SK-N-MC (cell line): Measurements from ENCODE around the gene SLC39A12.

Source experiments
- DNase-seq: peaks from one replicate; pipeline ENCODE4 v3.0.0-alpha.2; 2011; ENCODE audit warnings: low read depth, low spot score
- H3K27ac ChIP-seq: fragments of 200-600 bp; sonication (generic); 2 replicates; pipeline ENCODE4 v1.5.1; 2016; ENCODE audit warnings: mixed run types
- H3K36me3 ChIP-seq: fragments of 200-600 bp; sonication (generic); 2 replicates; pipeline ENCODE4 v1.6.1; 2017; ENCODE audit warnings: antibody characterized with exemption, low read length, mixed read lengths; ENCODE audit not compliant: insufficient read depth
- H3K4me3 ChIP-seq: fragments of 200-600 bp; sonication (generic); 2 replicates; pipeline ENCODE4 v1.5.1; 2016
- H3K9ac ChIP-seq: fragments of 200-600 bp; sonication (generic); 2 replicates; pipeline ENCODE4 v1.8.0; 2017; ENCODE audit warnings: mixed run types, mixed read lengths; ENCODE audit not compliant: insufficient read length
- H3K9me3 ChIP-seq: fragments of 200-600 bp; sonication (generic); 2 replicates; pipeline ENCODE4 v1.6.1; 2017; ENCODE audit warnings: low read depth, mild to moderate bottlenecking, antibody characterized with exemption, low read length, moderate library complexity, mixed read lengths
- EZH2 ChIP-seq: fragments of 200-600 bp; sonication (generic); IDR thresholded peaks from one replicate; pipeline ENCODE4 v1.6.1; 2017; ENCODE audit warnings: antibody characterized with exemption
- FOXP2 ChIP-seq: optimal IDR thresholded peaks from 2 replicates; pipeline ENCODE3; 2011; ENCODE audit warnings: mild to moderate bottlenecking, moderate library complexity; ENCODE audit not compliant: insufficient read depth; ENCODE audit errors: extremely low read length, control extremely low read depth
- POLR2AphosphoS5 ChIP-seq: IDR thresholded peaks from 2 replicates; pipeline ENCODE4 v1.6.1; 2012; ENCODE audit warnings: mild to moderate bottlenecking, low read depth, low read length, borderline replicate concordance

The SLC39A12 gene

GRCh38 chr10:18010050-18010449 is 58.3 kb downstream of the SLC39A12 start:
- no peak overlapping the region for H3K9ac ChIP-seq
- no peak for DNase-seq
- H3K27ac ChIP-seq = no peak overlapping the region
- TF ChIP-seq EZH2 (no peak), FOXP2 (no peak), POLR2AphosphoS5 (no peak)
- no peaks in the 10 kb centered on the region for H3K36me3 ChIP-seq
- no peak overlapping the region for H3K4me3 ChIP-seq
- H3K9me3 ChIP-seq = no peaks in the 10 kb centered on the region

GRCh38 chr10:18020523-18020922 is 68.8 kb downstream of the SLC39A12 start:
- DNase-seq = no peak
- no peak overlapping the region for H3K4me3 ChIP-seq
- H3K9me3 ChIP-seq = no peaks in the 10 kb centered on the region
- H3K27ac ChIP-seq = no peak overlapping the region
- TF ChIP-seq FOXP2 (no peak), POLR2AphosphoS5 (no peak), EZH2 (no peak)
- H3K9ac ChIP-seq = no peak overlapping the region
- no peaks in the 10 kb centered on the region for H3K36me3 ChIP-seq

- H3K36me3 ChIP-seq = no peaks in the 10 kb centered on the region
- DNase-seq = no peak
- H3K9me3 ChIP-seq = no peaks in the 10 kb centered on the region
- H3K9ac ChIP-seq = no peak overlapping the region
- H3K4me3 ChIP-seq = no peak overlapping the region
- TF ChIP-seq EZH2 = no peak
- no peak for TF ChIP-seq POLR2AphosphoS5
- TF ChIP-seq FOXP2 = no peak
- no peak overlapping the region for H3K27ac ChIP-seq
Measured at GRCh38 chr10:18021725-18022480, 70.2 kb downstream of the SLC39A12 start.

GRCh38 chr10:18043148-18044006 is 91.7 kb downstream of the SLC39A12 start:
- no peaks in the 10 kb centered on the region for H3K36me3 ChIP-seq
- H3K9ac ChIP-seq = no peak overlapping the region
- DNase-seq = no peak
- no peak overlapping the region for H3K27ac ChIP-seq
- H3K4me3 ChIP-seq = no peak overlapping the region
- no peak for TF ChIP-seq POLR2AphosphoS5
- TF ChIP-seq EZH2 = no peak
- no peak for TF ChIP-seq FOXP2
- H3K9me3 ChIP-seq = no peaks in the 10 kb centered on the region

GRCh38 chr10:18044976-18045720 is 93.4 kb downstream of the SLC39A12 start:
- no peaks in the 10 kb centered on the region for H3K36me3 ChIP-seq
- TF ChIP-seq FOXP2 = no peak
- TF ChIP-seq EZH2 = no peak
- TF ChIP-seq POLR2AphosphoS5 = no peak
- DNase-seq = no peak

GRCh38 chr10:18056583-18056982 is 104.9 kb downstream of the SLC39A12 start:
- Histone ChIP-seq H3K9ac (no peak overlapping the region), H3K4me3 (no peak overlapping the region), H3K9me3 (no peaks in the 10 kb centered on the region), H3K36me3 (no peaks in the 10 kb centered on the region), H3K27ac (no peak overlapping the region)
- no peak for DNase-seq
- no peak for TF ChIP-seq POLR2AphosphoS5
- TF ChIP-seq EZH2 = no peak
- TF ChIP-seq FOXP2 = no peak

More at GRCh38 chr10:18044976-18045720, 93.4 kb downstream of the SLC39A12 start:
- Histone ChIP-seq H3K4me3 (no peak overlapping the region), H3K27ac (no peak overlapping the region), H3K9ac (no peak overlapping the region), H3K9me3 (no peaks in the 10 kb centered on the region)

GRCh38 chr10:18059826-18060559 is 108.3 kb downstream of the SLC39A12 start:
- H3K27ac ChIP-seq = no peak overlapping the region
- TF ChIP-seq EZH2 (no peak), POLR2AphosphoS5 (no peak), FOXP2 (no peak)
- H3K4me3 ChIP-seq = no peak overlapping the region
- DNase-seq = no peak
- H3K9ac ChIP-seq = no peak overlapping the region
- no peaks in the 10 kb centered on the region for H3K9me3 ChIP-seq
- no peaks in the 10 kb centered on the region for H3K36me3 ChIP-seq
